Neural crest cell (in vitro differentiated cells): ENCODE measurements around the gene KLK3. TPM values are rescaled to one million over a fixed set of nuclear protein-coding genes. Genes with fewer than 3 reads are reported as not detected.

Source experiments
- DNase-seq: peaks from one replicate; pipeline ENCODE4 v3.0.0; 2021; ENCODE audit warnings: low read depth, mixed read lengths, low spot score
- H3K27ac Mint-ChIP-seq: one replicate; pipeline ENCODE4 v1.8.0; 2021; ENCODE audit warnings: mild to moderate bottlenecking, mixed read lengths; ENCODE audit not compliant: unreplicated experiment
- H3K27me3 Mint-ChIP-seq: 2 replicates; pipeline ENCODE4 v1.8.0; 2021; ENCODE audit warnings: low read depth, mild to moderate bottlenecking, mixed read lengths
- H3K36me3 Mint-ChIP-seq: 2 replicates; pipeline ENCODE4 v1.8.0; 2021; ENCODE audit warnings: low read depth, mild to moderate bottlenecking, mixed read lengths
- H3K4me1 Mint-ChIP-seq: 2 replicates; pipeline ENCODE4 v1.8.0; 2021; ENCODE audit warnings: mixed read lengths
- H3K4me3 Mint-ChIP-seq: one replicate; pipeline ENCODE4 v1.8.0; 2021; ENCODE audit warnings: mild to moderate bottlenecking, mixed read lengths
- H3K9me3 Mint-ChIP-seq: 2 replicates; pipeline ENCODE4 v1.8.0; 2021; ENCODE audit warnings: mixed read lengths
- CTCF ChIP-seq: fragments of 200-600 bp; sonication (generic); conservative IDR thresholded peaks from 2 replicates; pipeline ENCODE4 v1.5.0; 2021; ENCODE audit warnings: antibody characterized with exemption, mild to moderate bottlenecking
- total RNA-seq: library from RNA; stranded (reverse); gene quantifications from 2 replicates; pipeline ENCODE4 v1.2.1, GENCODE V29; 2021

Gene KLK3
- total RNA-seq, 1 donor from 2014 or later, result not detected

- no peaks in the 10 kb centered on the region for H3K36me3 Mint-ChIP-seq
- no peaks in the 10 kb centered on the region for H3K4me1 Mint-ChIP-seq
- no peak for DNase-seq
- H3K9me3 Mint-ChIP-seq, result no peaks in the 10 kb centered on the region
- H3K4me3 Mint-ChIP-seq, result no peak overlapping the region
- H3K27ac Mint-ChIP-seq, result no peak overlapping the region
- H3K27me3 Mint-ChIP-seq, result peaks cover 44% of the 10 kb centered on the region
- TF ChIP-seq CTCF, result no peak
Observed at GRCh38 chr19:50877338-50877737, 22.6 kb downstream of the KLK3 start.

GRCh38 chr19:50878851-50879250 lies 24.1 kb downstream of the KLK3 start:
- no peak for DNase-seq
- no peaks in the 10 kb centered on the region for H3K9me3 Mint-ChIP-seq
- no peaks in the 10 kb centered on the region for H3K36me3 Mint-ChIP-seq
- H3K4me1 Mint-ChIP-seq, result no peaks in the 10 kb centered on the region
- H3K4me3 Mint-ChIP-seq, result no peak overlapping the region
- H3K27me3 Mint-ChIP-seq, result peaks cover 59% of the 10 kb centered on the region
- no peak for TF ChIP-seq CTCF
- no peak overlapping the region for H3K27ac Mint-ChIP-seq

- Mint-ChIP-seq H3K36me3 (no peaks in the 10 kb centered on the region), H3K4me1 (no peaks in the 10 kb centered on the region), H3K27me3 (peaks cover 73% of the 10 kb centered on the region), H3K4me3 (no peak overlapping the region), H3K27ac (no peak overlapping the region), H3K9me3 (no peaks in the 10 kb centered on the region)
- no peak for DNase-seq
- TF ChIP-seq CTCF, result no peak
Observed at GRCh38 chr19:50880241-50880640, 25.5 kb downstream of the KLK3 start.

GRCh38 chr19:50882188-50882587 lies 27.5 kb downstream of the KLK3 start:
- Mint-ChIP-seq H3K36me3 (no peaks in the 10 kb centered on the region), H3K4me3 (no peak overlapping the region), H3K4me1 (no peaks in the 10 kb centered on the region), H3K27me3 (peaks cover 92% of the 10 kb centered on the region), H3K9me3 (no peaks in the 10 kb centered on the region), H3K27ac (no peak overlapping the region)
- no peak for TF ChIP-seq CTCF
- no peak for DNase-seq

- Mint-ChIP-seq H3K4me3 (no peak overlapping the region), H3K27me3 (peaks cover 90% of the 10 kb centered on the region), H3K36me3 (no peaks in the 10 kb centered on the region), H3K27ac (no peak overlapping the region), H3K9me3 (no peaks in the 10 kb centered on the region), H3K4me1 (no peaks in the 10 kb centered on the region)
- TF ChIP-seq CTCF, result no peak
- no peak for DNase-seq
Observed at GRCh38 chr19:50889638-50890037, 34.9 kb downstream of the KLK3 start.
